HTERT RPE-1 (cell line): ENCODE measurements around the gene MLLT6.

Source experiments
- in situ Hi-C: fragments of 300-500 bp; cut with MboI; formaldehyde crosslinking; loops from 4 replicates; pipeline ENCODE4 v1.14.3; 2020; ENCODE audit warnings: low sequenced_read_pairs

MLLT6 gene

GRCh38 chr17:38761612-38762011, 56.5 kb downstream of the MLLT6 start:
- in situ Hi-C loops = no loop called here

GRCh38 chr17:38762231-38762630, 57.2 kb downstream of the MLLT6 start:
- in situ Hi-C loops = no loop called here

DNA sequence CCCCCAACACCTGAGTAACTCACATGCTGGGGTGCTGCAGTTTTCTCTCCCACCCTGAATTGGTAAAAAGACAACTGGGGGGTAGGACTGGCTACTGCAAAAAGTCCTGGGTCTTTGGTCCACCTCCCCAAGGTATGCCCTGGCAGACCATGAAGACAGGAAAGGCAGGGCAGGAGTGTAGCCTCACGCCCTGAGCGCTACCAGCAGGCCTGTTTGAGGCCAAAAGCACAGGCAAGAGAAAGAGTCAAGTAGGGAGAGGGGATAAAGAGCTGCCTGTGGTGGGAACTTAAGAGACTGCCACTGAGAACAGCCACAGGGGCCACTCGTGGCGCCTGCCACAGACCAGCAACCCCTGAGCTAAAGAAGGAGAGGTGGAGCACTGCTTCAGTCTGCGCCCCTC, 61.3 kb downstream of the MLLT6 start:
- in situ Hi-C loops = no loop called here

GRCh38 chr17:38768417-38768816, 63.3 kb downstream of the MLLT6 start:
- in situ Hi-C loops = no loop called here

GRCh38 chr17:38773258-38773657, 68.2 kb downstream of the MLLT6 start:
- in situ Hi-C loops = no loop called here

DNA sequence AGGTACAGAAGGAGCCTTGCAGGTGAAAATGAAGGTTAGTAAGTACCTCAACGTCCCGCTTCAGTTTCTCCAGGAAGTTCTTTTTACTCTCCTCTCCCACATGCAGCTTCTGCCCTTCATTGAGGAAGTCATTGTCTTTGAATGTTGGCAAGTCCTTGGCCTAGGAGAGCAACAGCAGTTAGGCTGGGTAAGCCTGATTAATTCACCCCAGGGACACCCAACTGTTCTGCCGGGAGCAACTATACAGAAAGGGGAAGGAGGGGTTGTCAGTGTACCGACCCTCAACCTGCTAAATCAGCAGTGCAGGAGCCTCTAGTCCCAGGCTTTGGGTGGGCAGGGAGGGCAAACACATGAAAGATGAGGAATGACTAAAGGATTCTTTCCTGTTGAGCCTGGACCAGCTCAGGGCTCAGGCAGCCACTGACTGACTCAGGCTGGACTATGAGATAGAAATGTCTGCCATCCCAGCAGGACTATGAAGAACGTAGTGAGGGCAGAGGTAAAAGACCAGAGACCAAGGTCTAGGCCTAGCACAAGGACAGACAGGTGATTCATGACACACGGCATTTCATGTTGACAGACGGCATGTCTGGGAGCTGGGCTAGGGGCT, 72.7 kb downstream of the MLLT6 start:
- in situ Hi-C loops = no loop called here
